Effector memory CD8-positive, alpha-beta T cell (primary cell): ENCODE data around the gene MYO7A.

ENCODE experiments used
- ATAC-seq: fragments of 150-1000 bp; cut with Tn5 transposase; replicated peaks from 2 replicates; pipeline ENCODE4 v1.10.0; 2021; ENCODE audit warnings: mild to moderate bottlenecking, moderate library complexity
- DNase-seq, 3 experiments: peaks; one replicate each; pipeline ENCODE4 v3.0.0; 2021
- H3K27ac Mint-ChIP-seq, 2 donors: one replicate each; pipeline ENCODE4 v1.8.0; 2022; ENCODE audit warnings: mild to moderate bottlenecking in 2 of 2, mixed read lengths in 2 of 2, moderate library complexity in 2 of 2
- H3K27me3 Mint-ChIP-seq, 2 donors: one replicate each; pipeline ENCODE4 v1.8.0; 2022; ENCODE audit warnings: mixed read lengths in 2 of 2
- H3K36me3 Mint-ChIP-seq: one replicate; pipeline ENCODE4 v1.8.0; 2022; ENCODE audit warnings: mild to moderate bottlenecking, moderate library complexity, mixed read lengths; ENCODE audit not compliant: insufficient read depth
- H3K4me1 Mint-ChIP-seq, 2 donors: one replicate each; pipeline ENCODE4 v1.8.0; 2022; ENCODE audit warnings: low read depth in 2 of 2, mixed read lengths in 2 of 2
- H3K4me3 Mint-ChIP-seq, 2 donors: one replicate each; pipeline ENCODE4 v1.8.0; 2022; ENCODE audit warnings: mild to moderate bottlenecking in 2 of 2, mixed read lengths in 2 of 2, moderate library complexity in 2 of 2
- H3K9me3 Mint-ChIP-seq, 2 donors: one replicate each; pipeline ENCODE4 v1.8.0; 2022; ENCODE audit warnings: mixed read lengths in 2 of 2

MYO7A gene

GRCh38 chr11:77201370-77201769, 73.3 kb downstream of the MYO7A start:
- Mint-ChIP-seq H3K27me3 (peaks cover 0 to 8% of the 10 kb centered on the region in 2 donors), H3K4me3 (no peak overlapping the region), H3K4me1 (peaks cover 0 to 3% of the 10 kb centered on the region in 2 donors), H3K9me3 (no peaks in the 10 kb centered on the region), H3K36me3 (no peaks in the 10 kb centered on the region), H3K27ac (peak overlapping the region in 1 of 2 donors; percentile 26)
- ATAC-seq = no peak
- no peak for DNase-seq

GRCh38 chr11:77201991-77202841, 74.2 kb downstream of the MYO7A start:
- Mint-ChIP-seq H3K36me3 (no peaks in the 10 kb centered on the region), H3K27ac (no peak overlapping the region), H3K27me3 (peaks cover 0 to 8% of the 10 kb centered on the region in 2 donors), H3K9me3 (no peaks in the 10 kb centered on the region), H3K4me3 (no peak overlapping the region), H3K4me1 (peaks cover 0 to 5% of the 10 kb centered on the region in 2 donors)
- no peak for DNase-seq
- ATAC-seq = no peak

GRCh38 chr11:77202941-77203900, 75.2 kb downstream of the MYO7A start:
- Mint-ChIP-seq H3K27me3 (peaks cover 0 to 8% of the 10 kb centered on the region in 2 donors), H3K27ac (no peak overlapping the region), H3K4me3 (no peak overlapping the region), H3K36me3 (no peaks in the 10 kb centered on the region), H3K4me1 (peaks cover 0 to 5% of the 10 kb centered on the region in 2 donors), H3K9me3 (no peaks in the 10 kb centered on the region)
- no peak for ATAC-seq
- DNase-seq = no peak

- H3K4me1 Mint-ChIP-seq = peaks cover 0 to 5% of the 10 kb centered on the region in 2 donors
- H3K27ac Mint-ChIP-seq = no peak overlapping the region
- no peak overlapping the region for H3K4me3 Mint-ChIP-seq
- H3K36me3 Mint-ChIP-seq = no peaks in the 10 kb centered on the region
- H3K27me3 Mint-ChIP-seq = peaks cover 0 to 6% of the 10 kb centered on the region in 2 donors
- no peaks in the 10 kb centered on the region for H3K9me3 Mint-ChIP-seq
- DNase-seq = no peak
- no peak for ATAC-seq
Measured at GRCh38 chr11:77203901-77204753, 76.1 kb downstream of the MYO7A start.

- DNase-seq (no peak), ATAC-seq (no peak)
- no peaks in the 10 kb centered on the region for H3K36me3 Mint-ChIP-seq
- H3K4me3 Mint-ChIP-seq = no peak overlapping the region
- no peak overlapping the region for H3K27ac Mint-ChIP-seq
- H3K27me3 Mint-ChIP-seq = peaks cover 0 to 10% of the 10 kb centered on the region in 2 donors
- no peaks in the 10 kb centered on the region for H3K9me3 Mint-ChIP-seq
- peaks cover 0 to 5% of the 10 kb centered on the region in 2 donors for H3K4me1 Mint-ChIP-seq
Measured at GRCh38 chr11:77204754-77205466, 76.9 kb downstream of the MYO7A start.

GRCh38 chr11:77205467-77206263, 77.6 kb downstream of the MYO7A start:
- DNase-seq (no peak), ATAC-seq (no peak)
- no peaks in the 10 kb centered on the region for H3K9me3 Mint-ChIP-seq
- H3K4me3 Mint-ChIP-seq = no peak overlapping the region
- no peak overlapping the region for H3K27ac Mint-ChIP-seq
- H3K4me1 Mint-ChIP-seq = peaks cover 0 to 5% of the 10 kb centered on the region in 2 donors
- H3K36me3 Mint-ChIP-seq = no peaks in the 10 kb centered on the region
- H3K27me3 Mint-ChIP-seq = peaks cover 0 to 10% of the 10 kb centered on the region in 2 donors

GRCh38 chr11:77206264-77207018, 78.4 kb downstream of the MYO7A start:
- no peak overlapping the region for H3K4me3 Mint-ChIP-seq
- peaks cover 0 to 10% of the 10 kb centered on the region in 2 donors for H3K27me3 Mint-ChIP-seq
- DNase-seq (no peak), ATAC-seq (no peak)
- H3K9me3 Mint-ChIP-seq = no peaks in the 10 kb centered on the region
- peak overlapping the region in 1 of 2 donors; percentile 9 for H3K27ac Mint-ChIP-seq
- H3K4me1 Mint-ChIP-seq = peaks cover 0 to 5% of the 10 kb centered on the region in 2 donors
- H3K36me3 Mint-ChIP-seq = no peaks in the 10 kb centered on the region

GRCh38 chr11:77207019-77207485, 79.0 kb downstream of the MYO7A start:
- H3K4me3 Mint-ChIP-seq = no peak overlapping the region
- peaks cover 0 to 10% of the 10 kb centered on the region in 2 donors for H3K27me3 Mint-ChIP-seq
- DNase-seq (no peak), ATAC-seq (no peak)
- H3K9me3 Mint-ChIP-seq = no peaks in the 10 kb centered on the region
- H3K27ac Mint-ChIP-seq = peak overlapping the region in 1 of 2 donors; percentile 9
- H3K4me1 Mint-ChIP-seq = peaks cover 0 to 5% of the 10 kb centered on the region in 2 donors
- H3K36me3 Mint-ChIP-seq = no peaks in the 10 kb centered on the region

GRCh38 chr11:77207618-77208313, 79.7 kb downstream of the MYO7A start:
- ATAC-seq = no peak
- Mint-ChIP-seq H3K36me3 (no peaks in the 10 kb centered on the region), H3K9me3 (no peaks in the 10 kb centered on the region), H3K27me3 (peaks cover 0 to 10% of the 10 kb centered on the region in 2 donors), H3K4me3 (no peak overlapping the region), H3K4me1 (peaks cover 0 to 5% of the 10 kb centered on the region in 2 donors), H3K27ac (no peak overlapping the region)
- DNase-seq = no peak

- Mint-ChIP-seq H3K27me3 (peaks cover 0 to 10% of the 10 kb centered on the region in 2 donors), H3K27ac (no peak overlapping the region)
Measured at GRCh38 chr11:77208535-77208934, 80.5 kb downstream of the MYO7A start.

GRCh38 chr11:77209663-77210062, 81.6 kb downstream of the MYO7A start:
- H3K27me3 Mint-ChIP-seq = peaks cover 0 to 10% of the 10 kb centered on the region in 2 donors
- no peaks in the 10 kb centered on the region for H3K36me3 Mint-ChIP-seq

More at GRCh38 chr11:77208535-77208934, 80.5 kb downstream of the MYO7A start:
- DNase-seq (no peak), ATAC-seq (no peak)
- Mint-ChIP-seq H3K4me3 (no peak overlapping the region), H3K36me3 (no peaks in the 10 kb centered on the region), H3K9me3 (no peaks in the 10 kb centered on the region), H3K4me1 (peaks cover 0 to 2% of the 10 kb centered on the region in 2 donors)

More at GRCh38 chr11:77209663-77210062, 81.6 kb downstream of the MYO7A start:
- H3K27ac Mint-ChIP-seq = no peak overlapping the region
- no peak overlapping the region for H3K4me3 Mint-ChIP-seq
- ATAC-seq = no peak
- H3K4me1 Mint-ChIP-seq = peaks cover 0 to 2% of the 10 kb centered on the region in 2 donors
- no peaks in the 10 kb centered on the region for H3K9me3 Mint-ChIP-seq
- DNase-seq = no peak
